Endothelial cell (in vitro differentiated cells): ENCODE results near the gene SH3YL1. TPM values are rescaled to one million over a fixed set of nuclear protein-coding genes. Genes with fewer than 3 reads are reported as not detected.

Source experiments
- DNase-seq: peaks from one replicate; pipeline ENCODE4 v3.0.0; 2021; ENCODE audit warnings: low spot score
- H3K27ac Mint-ChIP-seq: one replicate; pipeline ENCODE4 v1.8.0; 2021; ENCODE audit warnings: mixed read lengths, inconsistent platforms; ENCODE audit not compliant: unreplicated experiment
- H3K27me3 Mint-ChIP-seq: one replicate; pipeline ENCODE4 v1.8.0; 2021; ENCODE audit warnings: mild to moderate bottlenecking, moderate library complexity, mixed read lengths, inconsistent platforms; ENCODE audit not compliant: unreplicated experiment
- H3K36me3 Mint-ChIP-seq: one replicate; pipeline ENCODE4 v1.8.0; 2021; ENCODE audit warnings: mild to moderate bottlenecking, low read depth, mixed read lengths, inconsistent platforms; ENCODE audit not compliant: unreplicated experiment
- H3K4me1 Mint-ChIP-seq: one replicate; pipeline ENCODE4 v1.8.0; 2021; ENCODE audit warnings: mild to moderate bottlenecking, mixed read lengths, inconsistent platforms; ENCODE audit not compliant: unreplicated experiment
- H3K4me3 Mint-ChIP-seq: one replicate; pipeline ENCODE4 v1.8.0; 2021; ENCODE audit warnings: mild to moderate bottlenecking, mixed read lengths, inconsistent platforms; ENCODE audit not compliant: unreplicated experiment
- H3K9me3 Mint-ChIP-seq: one replicate; pipeline ENCODE4 v1.8.0; 2021; ENCODE audit warnings: mixed read lengths, inconsistent platforms; ENCODE audit not compliant: unreplicated experiment
- long read RNA-seq: library from polyadenylated mRNA; unstranded; transcript quantifications from one replicate; pipeline ENCODE4 v2.0.0, GENCODE V29; 2020; ENCODE audit not compliant: unreplicated experiment
- total RNA-seq: library from RNA; stranded (reverse); fragmentation: NEBNext Ultra II Directional; extraction: Animal tissue kit (Norgen Biotek cat#: 25700); gene quantifications from one replicate; pipeline ENCODE4 v1.2.1, GENCODE V29; 2021; ENCODE audit not compliant: unreplicated experiment
- TF ChIP-seq, protein P1 (sequence below): fragments of 200-600 bp; sonication (generic); IDR thresholded peaks from one replicate; pipeline ENCODE4 v1.5.0; 2021; ENCODE audit warnings: antibody characterized with exemption; ENCODE audit not compliant: unreplicated experiment

The SH3YL1 gene, protein sequence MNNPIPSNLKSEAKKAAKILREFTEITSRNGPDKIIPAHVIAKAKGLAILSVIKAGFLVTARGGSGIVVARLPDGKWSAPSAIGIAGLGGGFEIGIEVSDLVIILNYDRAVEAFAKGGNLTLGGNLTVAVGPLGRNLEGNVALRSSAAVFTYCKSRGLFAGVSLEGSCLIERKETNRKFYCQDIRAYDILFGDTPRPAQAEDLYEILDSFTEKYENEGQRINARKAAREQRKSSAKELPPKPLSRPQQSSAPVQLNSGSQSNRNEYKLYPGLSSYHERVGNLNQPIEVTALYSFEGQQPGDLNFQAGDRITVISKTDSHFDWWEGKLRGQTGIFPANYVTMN
- total RNA-seq, result 35.8 TPM
- long read RNA-seq, transcript SH3YL1-205 (9 exons, 1,695 nt), result major isoform, 6 of 20 reads
- long read RNA-seq, partial matches to known transcripts, result 5 of 20 reads
- long read RNA-seq, other reads (novel, unspliced or antisense), result 5 of 20 reads

GRCh38 chr2:263774-264492 is at the start of gene SH3YL1:
Gene SH3YL1, minus strand, starts transcription at chr2:264032. Its CDS starts 48 bp downstream, at chr2:263984.
- Mint-ChIP-seq H3K4me1 (peaks cover 26% of the 10 kb centered on the region), H3K36me3 (no peaks in the 10 kb centered on the region), H3K27me3 (peaks cover 9% of the 10 kb centered on the region), H3K4me3 (peak within 1 kb of the TSS; percentile 96), H3K27ac (peak within 1 kb of the TSS; percentile 95), H3K9me3 (no peaks in the 10 kb centered on the region)
- peak; percentile 26 for DNase-seq
- TF ChIP-seq, protein P1, sequence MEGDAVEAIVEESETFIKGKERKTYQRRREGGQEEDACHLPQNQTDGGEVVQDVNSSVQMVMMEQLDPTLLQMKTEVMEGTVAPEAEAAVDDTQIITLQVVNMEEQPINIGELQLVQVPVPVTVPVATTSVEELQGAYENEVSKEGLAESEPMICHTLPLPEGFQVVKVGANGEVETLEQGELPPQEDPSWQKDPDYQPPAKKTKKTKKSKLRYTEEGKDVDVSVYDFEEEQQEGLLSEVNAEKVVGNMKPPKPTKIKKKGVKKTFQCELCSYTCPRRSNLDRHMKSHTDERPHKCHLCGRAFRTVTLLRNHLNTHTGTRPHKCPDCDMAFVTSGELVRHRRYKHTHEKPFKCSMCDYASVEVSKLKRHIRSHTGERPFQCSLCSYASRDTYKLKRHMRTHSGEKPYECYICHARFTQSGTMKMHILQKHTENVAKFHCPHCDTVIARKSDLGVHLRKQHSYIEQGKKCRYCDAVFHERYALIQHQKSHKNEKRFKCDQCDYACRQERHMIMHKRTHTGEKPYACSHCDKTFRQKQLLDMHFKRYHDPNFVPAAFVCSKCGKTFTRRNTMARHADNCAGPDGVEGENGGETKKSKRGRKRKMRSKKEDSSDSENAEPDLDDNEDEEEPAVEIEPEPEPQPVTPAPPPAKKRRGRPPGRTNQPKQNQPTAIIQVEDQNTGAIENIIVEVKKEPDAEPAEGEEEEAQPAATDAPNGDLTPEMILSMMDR, result no peak

DNA sequence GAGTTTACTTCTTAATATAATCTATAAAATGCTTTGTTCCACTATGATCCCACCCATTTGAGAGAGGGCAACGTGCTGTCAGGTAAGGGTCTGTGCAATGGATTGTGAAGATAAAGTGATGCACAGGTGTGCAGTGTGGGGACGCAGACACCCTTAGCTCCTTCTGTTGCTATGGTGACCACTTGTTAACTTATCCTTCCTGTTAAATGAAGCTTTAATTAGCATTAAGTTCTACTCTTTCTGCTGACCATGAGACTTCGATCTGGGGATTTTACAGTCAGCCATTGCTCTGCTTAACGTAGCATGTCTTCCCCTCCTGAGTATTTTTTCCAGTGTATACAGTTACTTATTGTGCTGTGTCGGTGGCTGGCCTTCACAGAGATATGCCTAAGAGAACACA is 47.2 kb upstream of the SH3YL1 start:
- no peak for DNase-seq
- H3K36me3 Mint-ChIP-seq, result no peaks in the 10 kb centered on the region
- H3K27ac Mint-ChIP-seq, result no peak overlapping the region
- peaks cover 5% of the 10 kb centered on the region for H3K4me1 Mint-ChIP-seq
- TF ChIP-seq, protein P1, result no peak
- H3K27me3 Mint-ChIP-seq, result peaks cover 9% of the 10 kb centered on the region
- no peaks in the 10 kb centered on the region for H3K9me3 Mint-ChIP-seq
- H3K4me3 Mint-ChIP-seq, result no peak overlapping the region

- Mint-ChIP-seq H3K4me1 (peaks cover 5% of the 10 kb centered on the region), H3K9me3 (no peaks in the 10 kb centered on the region), H3K4me3 (no peak overlapping the region), H3K27ac (peak overlapping the region; percentile 64), H3K27me3 (peaks cover 7% of the 10 kb centered on the region), H3K36me3 (no peaks in the 10 kb centered on the region)
- TF ChIP-seq, protein P1, result no peak
- no peak for DNase-seq
Observed at GRCh38 chr2:309954-310510, 46.2 kb upstream of the SH3YL1 start.

DNA sequence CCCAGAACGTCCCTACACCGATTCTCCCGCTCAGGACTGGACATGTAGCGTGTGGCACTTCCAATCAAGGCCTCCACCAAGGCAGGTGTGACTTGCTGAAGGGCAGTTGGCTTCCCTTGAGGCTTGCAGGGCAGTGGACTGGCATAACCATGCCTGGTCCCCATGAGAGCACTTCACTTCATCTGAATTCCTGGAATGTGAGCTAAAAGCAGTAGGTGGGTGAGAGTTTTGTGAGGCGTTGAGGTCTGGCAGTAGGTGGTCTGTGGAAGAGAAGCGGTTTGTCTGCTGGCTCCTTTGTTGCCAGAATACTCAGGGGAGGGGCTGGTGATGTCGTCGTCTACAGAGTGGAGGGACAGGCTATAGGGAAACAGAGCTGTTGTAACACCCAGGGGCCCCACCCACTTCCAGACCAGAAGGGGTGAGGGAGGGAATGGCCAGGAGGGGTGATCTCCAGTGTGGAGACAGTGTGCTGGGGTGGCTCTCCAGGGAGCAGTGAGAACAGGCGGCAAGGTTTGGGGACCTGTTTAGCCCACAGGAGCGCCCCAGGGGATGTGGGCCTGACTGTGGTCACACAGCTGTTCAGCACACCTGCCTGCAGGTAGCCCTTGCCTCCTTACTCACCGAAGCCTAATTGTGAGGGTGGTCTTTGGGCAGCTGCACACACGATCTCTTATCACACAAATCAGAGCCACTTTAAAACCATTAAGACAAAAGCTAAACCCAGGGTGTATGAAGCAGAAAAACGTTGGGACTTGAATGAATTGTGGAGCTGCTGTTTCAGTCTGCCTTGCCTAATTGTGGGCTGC is 45.5 kb upstream of the SH3YL1 start:
- Mint-ChIP-seq H3K36me3 (no peaks in the 10 kb centered on the region), H3K27ac (no peak overlapping the region), H3K4me1 (peaks cover 5% of the 10 kb centered on the region), H3K4me3 (no peak overlapping the region), H3K27me3 (peaks cover 6% of the 10 kb centered on the region), H3K9me3 (no peaks in the 10 kb centered on the region)
- DNase-seq, result no peak
- TF ChIP-seq, protein P1, result no peak
